Lower leg skin (tissue), 3 donors: ENCODE measurements around the gene DNAH14.

Source experiments
- CTCF ChIP-seq, 3 donors: fragments of 450-650 bp; IDR thresholded peaks; one replicate each; pipeline ENCODE4 v1.5.1; 2016; ENCODE audit warnings: antibody characterized with exemption in 3 of 3, mild to moderate bottlenecking in 3 of 3, moderate library complexity in 2 of 3
- POLR2A ChIP-seq, 2 donors: fragments of 450-650 bp; IDR thresholded peaks; one replicate each; pipeline ENCODE4 v1.6.1; 2016 to 2017; ENCODE audit warnings: antibody characterized with exemption in 2 of 2, mild to moderate bottlenecking in 1 of 2, moderate library complexity in 1 of 2

- TF ChIP-seq CTCF (IDR thresholded peaks at IDR 0.05): no peak
- no peak for TF ChIP-seq POLR2A (IDR thresholded peaks at IDR 0.05)
These were observed 278.3 kb downstream of the DNAH14 start for GRCh38 chr1:225207791-225208190.
